Measurements from ENCODE around the gene AKAP12.
"Not testable (repeated sequence)": the region's sequence is repeated elsewhere in the genome, so short reads cannot be mapped to it uniquely, and the experiment has no call there.

DNA sequence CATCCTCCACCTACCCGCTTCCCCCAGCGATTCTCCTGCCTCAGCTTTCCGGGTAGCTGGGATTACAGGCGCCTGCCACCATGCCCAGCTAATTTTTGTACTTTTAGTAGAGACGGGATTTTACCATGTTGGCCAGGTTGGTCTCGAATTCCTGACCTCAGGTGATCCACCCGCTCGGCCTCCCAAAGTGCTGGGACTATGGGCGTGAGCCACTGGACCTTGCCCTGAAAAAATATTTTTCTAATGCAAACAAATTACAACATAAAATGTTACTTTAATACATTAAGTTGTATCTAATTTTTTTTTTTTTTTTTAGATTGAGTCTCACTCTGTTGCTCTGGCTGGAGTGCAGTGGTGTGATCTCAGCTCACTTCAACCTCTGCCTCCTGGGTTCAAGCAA lies 142.9 kb downstream of the AKAP12 start:
- TF ChIP-seq, protein P1, sequence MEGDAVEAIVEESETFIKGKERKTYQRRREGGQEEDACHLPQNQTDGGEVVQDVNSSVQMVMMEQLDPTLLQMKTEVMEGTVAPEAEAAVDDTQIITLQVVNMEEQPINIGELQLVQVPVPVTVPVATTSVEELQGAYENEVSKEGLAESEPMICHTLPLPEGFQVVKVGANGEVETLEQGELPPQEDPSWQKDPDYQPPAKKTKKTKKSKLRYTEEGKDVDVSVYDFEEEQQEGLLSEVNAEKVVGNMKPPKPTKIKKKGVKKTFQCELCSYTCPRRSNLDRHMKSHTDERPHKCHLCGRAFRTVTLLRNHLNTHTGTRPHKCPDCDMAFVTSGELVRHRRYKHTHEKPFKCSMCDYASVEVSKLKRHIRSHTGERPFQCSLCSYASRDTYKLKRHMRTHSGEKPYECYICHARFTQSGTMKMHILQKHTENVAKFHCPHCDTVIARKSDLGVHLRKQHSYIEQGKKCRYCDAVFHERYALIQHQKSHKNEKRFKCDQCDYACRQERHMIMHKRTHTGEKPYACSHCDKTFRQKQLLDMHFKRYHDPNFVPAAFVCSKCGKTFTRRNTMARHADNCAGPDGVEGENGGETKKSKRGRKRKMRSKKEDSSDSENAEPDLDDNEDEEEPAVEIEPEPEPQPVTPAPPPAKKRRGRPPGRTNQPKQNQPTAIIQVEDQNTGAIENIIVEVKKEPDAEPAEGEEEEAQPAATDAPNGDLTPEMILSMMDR (IDR thresholded peaks at IDR 0.05; ENCODE audit: low read length), result not testable (repeated sequence)
- TF ChIP-seq EZH2phosphoT487 (IDR thresholded peaks at IDR 0.05; ENCODE audit: low read length), result not testable (repeated sequence)

Data from MM.1S (cell line).